Activated CD4-positive, CD25-positive, alpha-beta regulatory T cell treated with anti-CD3 and anti-CD28 coated beads, Interleukin-2, amount 50 U/mL, for 16 hours (primary cell): ENCODE results near the gene ULK4.
"Not testable (repeated sequence)": the region's sequence is repeated elsewhere in the genome, so short reads cannot be mapped to it uniquely, and the experiment has no call there.

ENCODE experiments used
- DNase-seq: peaks from one replicate; pipeline ENCODE4 v3.0.0-alpha.2; 2020; ENCODE audit warnings: low read depth, low spot score

Gene ULK4

GRCh38 chr3:41872157-41872556, 89.7 kb downstream of the ULK4 start:
- no peak for DNase-seq

GRCh38 chr3:41867533-41867932, 94.4 kb downstream of the ULK4 start:
- no peak for DNase-seq

- no peak for DNase-seq
Measured at GRCh38 chr3:41866298-41866697, 95.6 kb downstream of the ULK4 start.

- DNase-seq, result no peak
Measured at GRCh38 chr3:41863024-41863423, 98.9 kb downstream of the ULK4 start.

- not testable (repeated sequence) for DNase-seq
Measured at GRCh38 chr3:41860489-41860888, 101.4 kb downstream of the ULK4 start.

GRCh38 chr3:41854956-41855355, 106.9 kb downstream of the ULK4 start:
- no peak for DNase-seq

GRCh38 chr3:41853540-41854196, 108.2 kb downstream of the ULK4 start:
- DNase-seq, result no peak

GRCh38 chr3:41848753-41849574, 112.9 kb downstream of the ULK4 start:
- DNase-seq, result no peak

GRCh38 chr3:41847679-41848078, 114.2 kb downstream of the ULK4 start:
- DNase-seq, result no peak

GRCh38 chr3:41846850-41847249, 115.1 kb downstream of the ULK4 start:
- no peak for DNase-seq

- no peak for DNase-seq
Measured at GRCh38 chr3:41845826-41846225, 116.1 kb downstream of the ULK4 start.

- not testable (repeated sequence) for DNase-seq
Measured at GRCh38 chr3:41844256-41844655, 117.6 kb downstream of the ULK4 start.

- not testable (repeated sequence) for DNase-seq
Measured at GRCh38 chr3:41840936-41841668, 120.8 kb downstream of the ULK4 start.

- DNase-seq, result no peak
Measured at GRCh38 chr3:41836360-41837134, 125.4 kb downstream of the ULK4 start.

GRCh38 chr3:41833628-41834027, 128.3 kb downstream of the ULK4 start:
- DNase-seq, result no peak

GRCh38 chr3:41819236-41819635, 142.7 kb downstream of the ULK4 start:
- no peak for DNase-seq

- DNase-seq, result no peak
Measured at GRCh38 chr3:41808618-41809017, 153.3 kb downstream of the ULK4 start.

GRCh38 chr3:41808152-41808551, 153.8 kb downstream of the ULK4 start:
- no peak for DNase-seq

GRCh38 chr3:41794748-41795589, 166.9 kb downstream of the ULK4 start:
- no peak for DNase-seq

GRCh38 chr3:41792806-41793205, 169.1 kb downstream of the ULK4 start:
- DNase-seq, result no peak

GRCh38 chr3:41769106-41769505, 192.8 kb downstream of the ULK4 start:
- DNase-seq, result no peak
